Pulmonary artery endothelial cell (primary cell): ENCODE data around the gene OR6B1. TPM values are rescaled to one million over a fixed set of nuclear protein-coding genes. Genes with fewer than 3 reads are reported as not detected.
A peak's percentile ranks its signal among the peaks of the same experiment; 100 is the strongest.

Source experiments
- DNase-seq: peaks from one replicate; pipeline ENCODE4 v3.0.0-alpha.2; 2011; ENCODE audit warnings: low read depth, low spot score
- total RNA-seq: library from RNA; depleted of rRNA; stranded (reverse); fragments of >200 nt; gene quantifications from 2 replicates; pipeline ENCODE4 v1.2.3, GENCODE V29; 2014

The OR6B1 gene
- not detected in 2 replicates for total RNA-seq

- DNase-seq = no peak
Measured at GRCh38 chr7:144000020-144000419, at the start of gene OR6B1. Gene OR6B1, plus strand, starts transcription at chr7:144000320. Its CDS starts 3,677 bp downstream, at chr7:144003997.

GRCh38 chr7:143953421-143953820, 46.7 kb upstream of the OR6B1 start:
- DNase-seq = no peak

- no peak for DNase-seq
Measured at GRCh38 chr7:143954135-143954534, 46.0 kb upstream of the OR6B1 start.

- no peak for DNase-seq
Measured at GRCh38 chr7:143954544-143954943, 45.6 kb upstream of the OR6B1 start, which contains the start of gene OR2F1. Gene OR2F1, plus strand, starts transcription at chr7:143954844. Its CDS starts 5,127 bp downstream, at chr7:143959971.

- no peak for DNase-seq
Measured at GRCh38 chr7:143958781-143959180, 41.3 kb upstream of the OR6B1 start.

GRCh38 chr7:143960813-143961610, 39.1 kb upstream of the OR6B1 start:
- no peak for DNase-seq

- no peak for DNase-seq
Measured at GRCh38 chr7:143965280-143965679, 34.8 kb upstream of the OR6B1 start.

- DNase-seq = no peak
Measured at GRCh38 chr7:143967398-143967797, 32.7 kb upstream of the OR6B1 start.

GRCh38 chr7:143973870-143974416, 26.2 kb upstream of the OR6B1 start:
- no peak for DNase-seq

GRCh38 chr7:143974459-143974858, 25.7 kb upstream of the OR6B1 start:
- DNase-seq = no peak

- DNase-seq = no peak
Measured at GRCh38 chr7:143975617-143976016, 24.5 kb upstream of the OR6B1 start.

GRCh38 chr7:143978585-143978984, 21.5 kb upstream of the OR6B1 start:
- DNase-seq = no peak

GRCh38 chr7:143979359-143979758, 20.8 kb upstream of the OR6B1 start:
- DNase-seq = peak; percentile 20

GRCh38 chr7:143979998-143980397, 20.1 kb upstream of the OR6B1 start:
- DNase-seq = no peak

GRCh38 chr7:143980746-143981510, 19.2 kb upstream of the OR6B1 start:
- DNase-seq = no peak

- DNase-seq = no peak
Measured at GRCh38 chr7:143983960-143984359, 16.2 kb upstream of the OR6B1 start.

GRCh38 chr7:143987513-143987912, 12.6 kb upstream of the OR6B1 start:
- DNase-seq = no peak

- no peak for DNase-seq
Measured at GRCh38 chr7:143988976-143989745, 11.0 kb upstream of the OR6B1 start.

GRCh38 chr7:143992670-143993069, 7.5 kb upstream of the OR6B1 start:
- DNase-seq = no peak

- DNase-seq = no peak
Measured at GRCh38 chr7:143993924-143994323, 6.2 kb upstream of the OR6B1 start.

- DNase-seq = no peak
Measured at GRCh38 chr7:144001543-144001942, 1.4 kb downstream of the OR6B1 start.
